Right lobe of liver (tissue), 6 donors: ENCODE results near the gene REPS1. TPM values are rescaled to one million over a fixed set of nuclear protein-coding genes. Genes with fewer than 3 reads are reported as not detected.

Source experiments
- ATAC-seq, 4 donors: fragments of 200-7000 bp; cut with Tn5 transposase; one replicate each; pipeline ENCODE4 v1.9.1; 2020; ENCODE audit warnings: mild to moderate bottlenecking in 4 of 4, moderate library complexity in 4 of 4
- DNase-seq, 3 donors: peaks; one replicate each; pipeline ENCODE4 v3.0.0-alpha.2; 2020
- H3K27ac ChIP-seq, 3 donors: fragments of 200-600 bp; one replicate each; pipeline ENCODE4 v1.8.0; 2022
- H3K27me3 ChIP-seq, 2 donors: fragments of 200-600 bp; one replicate each; pipeline ENCODE4 v1.8.0; 2022
- H3K36me3 ChIP-seq, 4 donors: fragments of 200-600 bp; sonication (generic) in 1 of 4; one replicate each; pipeline versions ENCODE4 v1.5.1 to v1.8.0; 2017 to 2022; ENCODE audit warnings: control low read depth in 1 of 4
- H3K4me1 ChIP-seq, 4 donors: fragments of 200-600 bp; sonication (generic) in 1 of 4; one replicate each; pipeline versions ENCODE4 v1.5.1 to v1.8.0; 2017 to 2022; ENCODE audit warnings: control low read depth in 1 of 4
- H3K4me3 ChIP-seq, 3 donors: fragments of 200-600 bp; one replicate each; pipeline ENCODE4 v1.8.0; 2022
- H3K9me3 ChIP-seq, 4 donors: fragments of 200-600 bp; sonication (generic) in 1 of 4; one replicate each; pipeline versions ENCODE4 v1.5.1 to v1.8.0; 2017 to 2022; ENCODE audit warnings: control low read depth in 1 of 4
- CTCF ChIP-seq, 4 donors: fragments of 200-600 bp in 3 of 4; fragments of 450-650 bp in 1 of 4; IDR thresholded peaks; one replicate each; pipeline versions ENCODE4 v1.5.1 to v1.8.0; 2016 to 2022; ENCODE audit warnings: antibody characterized with exemption in 4 of 4, mild to moderate bottlenecking in 2 of 4
- POLR2A ChIP-seq: fragments of 450-650 bp; IDR thresholded peaks from one replicate; pipeline ENCODE4 v1.6.1; 2017; ENCODE audit warnings: antibody characterized with exemption, mild to moderate bottlenecking
- WGBS: methylation state at CpG from one replicate; pipeline ENCODE4 v1.1.6; 2018; ENCODE audit warnings: low coverage, low lambda C conversion rate; ENCODE audit not compliant: insufficient coverage; ENCODE audit errors: missing lambda C conversion rate; 5-methylcytosine and 5-hydroxymethylcytosine counted together
- intact Hi-C, 2 donors: fragments of 100-400 bp; cut with DNase I; formaldehyde crosslinking; loops; one replicate each; pipeline versions ENCODE4 v1.11.2 to v1.14.1; 2022
- long read RNA-seq: library from polyadenylated mRNA; unstranded; transcript quantifications from one replicate; pipeline ENCODE4 v2.0.0, GENCODE V29; 2019
- total RNA-seq, 6 experiments: library from RNA; depleted of rRNA in 2 of 6; stranded (reverse); fragments of >200 nt in 2 of 6; fragmentation: NEBNext Ultra II Directional in 3 of 6; extraction: Animal tissue kit (Norgen Biotek cat#: 25700) in 3 of 6; gene quantifications; one replicate each; pipeline versions ENCODE4 v1.1.0 to v1.2.4, GENCODE V29; 2016 to 2023
- donor health status: DM: no; HTN: yes; CAD: no.
- donor health status: DM: no; HTN: no; CAD: no.
- donor health status: DM: no; HTN: no; CAD: no.
- donor health status: DM: no; HTN: yes; CAD: no.
- donor health status: DM: no; HTN: yes; CAD: no.

Gene REPS1
- 10 to 100 TPM; 17.0 to 68.0 (median 34.0) TPM for total RNA-seq
- long read RNA-seq = 0 reads

GRCh38 chr6:138987643-138988468, at the start of gene REPS1:
TSS of gene REPS1 (minus strand) at chr6:138988253. CDS start at chr6:138987682, 571 bp downstream.
- intact Hi-C loops = loop anchor here (5.0 to 10.0 kb wide), 2 partner anchors 39 to 47 kb away; partner anchors contain the start of gene ABRACL (in 1 of the 2)
- TF ChIP-seq POLR2A = peak; percentile 85
- TF ChIP-seq CTCF (IDR thresholded peaks at IDR 0.05) = peak; percentile 98 to 100 (median 100)
- Histone ChIP-seq H3K4me3 (peak within 1 kb of the TSS; percentile 81 to 85 (median 83)), H3K27me3 (no peaks in the 10 kb centered on the region), H3K9me3 (no peaks in the 10 kb centered on the region), H3K36me3 (no peaks in the 10 kb centered on the region), H3K4me1 (peaks cover 0 to 63% (median 17%) of the 10 kb centered on the region in 4 donors), H3K27ac (peak within 1 kb of the TSS; percentile 89 to 94 (median 90))
- peak; percentile 91 to 94 (median 94) for DNase-seq
- peak; percentile 87 to 93 (median 90) for ATAC-seq
- WGBS = 2% methylated on average over 9 of the region's 105 CpGs

GRCh38 chr6:139037490-139037889, 49.4 kb upstream of the REPS1 start:
- 90% methylated on average over 4 of the region's 5 CpGs for WGBS

GRCh38 chr6:139030228-139030963, 42.3 kb upstream of the REPS1 start:
- Histone ChIP-seq H3K4me3 (peak overlapping the region; percentile 66 to 91 (median 85)), H3K4me1 (peaks cover 0 to 22% (median 3%) of the 10 kb centered on the region in 4 donors), H3K9me3 (no peaks in the 10 kb centered on the region), H3K27ac (peak overlapping the region in 2 of 3 donors; percentile 77 to 93), H3K36me3 (peaks cover 0 to 16% (median 3%) of the 10 kb centered on the region in 4 donors), H3K27me3 (no peaks in the 10 kb centered on the region)
- ATAC-seq (no peak), DNase-seq (no peak)
- intact Hi-C loops = loop anchor here in 1 of 2 donors (10.0 kb wide), 1 partner anchor 46 kb away; the partner anchor contains the start of gene REPS1
- no peak for TF ChIP-seq POLR2A
- no peak for TF ChIP-seq CTCF (IDR thresholded peaks at IDR 0.05)
- 54% methylated on average over 9 of the region's 9 CpGs for WGBS

More at GRCh38 chr6:139037490-139037889, 49.4 kb upstream of the REPS1 start:
- no peak for TF ChIP-seq CTCF (IDR thresholded peaks at IDR 0.05)
- TF ChIP-seq POLR2A = no peak
- Histone ChIP-seq H3K27me3 (no peaks in the 10 kb centered on the region), H3K4me3 (no peak overlapping the region), H3K9me3 (no peaks in the 10 kb centered on the region), H3K36me3 (peaks cover 0 to 61% (median 9%) of the 10 kb centered on the region in 4 donors), H3K4me1 (no peaks in the 10 kb centered on the region), H3K27ac (no peak overlapping the region)
- intact Hi-C loops = loop anchor here in 1 of 2 donors (10.0 kb wide), 1 partner anchor 53 kb away; the partner anchor contains the start of gene REPS1
- ATAC-seq (no peak), DNase-seq (no peak)

GRCh38 chr6:139029470-139030227, 41.6 kb upstream of the REPS1 start:
- TF ChIP-seq CTCF (IDR thresholded peaks at IDR 0.05) (peak in 2 of 4 donors; percentile 7 to 14), POLR2A (no peak)
- peak; percentile 63 to 77 (median 74) for ATAC-seq
- H3K36me3 ChIP-seq = peaks cover 0 to 8% (median 2%) of the 10 kb centered on the region in 4 donors
- no peaks in the 10 kb centered on the region for H3K27me3 ChIP-seq
- WGBS = 11% methylated on average over 13 of the region's 44 CpGs
- H3K9me3 ChIP-seq = no peaks in the 10 kb centered on the region
- peaks cover 0 to 22% (median 3%) of the 10 kb centered on the region in 4 donors for H3K4me1 ChIP-seq
- H3K27ac ChIP-seq = peak overlapping the region; percentile 77 to 93 (median 91)
- intact Hi-C loops = loop anchor here (5.0 to 10.0 kb wide), 2 partner anchors 42 to 45 kb away; partner anchors contain the start of gene REPS1 (in 2 of the 2)
- H3K4me3 ChIP-seq = peak overlapping the region; percentile 66 to 91 (median 85)
- peak; percentile 78 to 90 (median 87) for DNase-seq
